HepG2 (cell line): Measurements from ENCODE around the gene EEIG1. TPM values are rescaled to one million over a fixed set of nuclear protein-coding genes. Genes with fewer than 3 reads are reported as not detected.

Experiments
- HMG20A ChIP-seq: IDR thresholded peaks from 2 replicates; pipeline ENCODE4 v1.6.1; 2016; ENCODE audit warnings: borderline replicate concordance
- HNRNPH1 ChIP-seq: fragments of 200-400 bp; formaldehyde crosslinking; optimal IDR thresholded peaks from 2 replicates; pipeline ENCODE3; 2017; ENCODE audit warnings: mild to moderate bottlenecking, low read depth, low read length
- MATR3 ChIP-seq: sonication (generic); formaldehyde crosslinking; IDR thresholded peaks from 2 replicates; pipeline ENCODE4 v1.4.0; 2020; ENCODE audit warnings: missing genetic modification reagents
- MEIS2 ChIP-seq: sonication (generic); formaldehyde crosslinking; IDR thresholded peaks from 2 replicates; pipeline ENCODE4 v1.9.0; 2021; ENCODE audit warnings: mild to moderate bottlenecking, missing genetic modification reagents
- PATZ1 ChIP-seq: sonication (generic); formaldehyde crosslinking; IDR thresholded peaks from 2 replicates; pipeline ENCODE4 v1.4.0; 2020; ENCODE audit warnings: missing genetic modification reagents
- RXRB ChIP-seq: IDR thresholded peaks from 2 replicates; pipeline ENCODE4 v1.6.1; 2016; ENCODE audit warnings: borderline replicate concordance, missing genetic modification reagents, missing compliant biosample characterization
- SMYD3 ChIP-seq: sonication (generic); formaldehyde crosslinking; IDR thresholded peaks from 2 replicates; pipeline ENCODE4 v1.8.1; 2023; ENCODE audit warnings: mild to moderate bottlenecking, missing genetic modification reagents
- SOX5 ChIP-seq: IDR thresholded peaks from 2 replicates; pipeline ENCODE4 v1.6.1; 2016; ENCODE audit warnings: borderline replicate concordance
- TEAD3 ChIP-seq: optimal IDR thresholded peaks from 2 replicates; pipeline ENCODE3; 2016; ENCODE audit warnings: borderline replicate concordance
- ZBTB25 ChIP-seq: IDR thresholded peaks from 2 replicates; pipeline ENCODE4 v1.6.1; 2018; ENCODE audit warnings: missing genetic modification reagents
- ZBTB49 ChIP-seq: sonication (generic); formaldehyde crosslinking; IDR thresholded peaks from 2 replicates; pipeline ENCODE4 v1.4.0; 2020; ENCODE audit warnings: missing genetic modification reagents, borderline replicate concordance
- ZBTB7B ChIP-seq: sonication (generic); formaldehyde crosslinking; IDR thresholded peaks from 2 replicates; pipeline ENCODE4 v1.4.0; 2020; ENCODE audit warnings: missing genetic modification reagents
- ZFAT ChIP-seq: sonication (generic); formaldehyde crosslinking; conservative IDR thresholded peaks from 2 replicates; pipeline ENCODE4 v1.8.1; 2023; ENCODE audit warnings: missing genetic modification reagents, inconsistent platforms
- ZHX2 ChIP-seq, 2 experiments: sonication (generic) in 1 of 2; formaldehyde crosslinking in 1 of 2; IDR thresholded peaks; 2 replicates each; pipeline versions ENCODE4 v1.6.1 to v1.9.0; 2014 to 2022; ENCODE audit warnings: antibody characterized with exemption in 1 of 2, borderline replicate concordance in 1 of 2, inconsistent platforms in 1 of 2, low read depth in 1 of 2, missing genetic modification reagents in 1 of 2
- ZNF512B ChIP-seq: sonication (generic); formaldehyde crosslinking; IDR thresholded peaks from 2 replicates; pipeline ENCODE4 v1.5.1; 2020; ENCODE audit warnings: missing genetic modification reagents, mild to moderate bottlenecking, borderline replicate concordance
- polyA plus RNA-seq, 8 experiments: library from polyadenylated mRNA; depleted of rRNA in 3 of 8; stranded (reverse) in 7 of 8; unstranded in 1 of 8; fragments of >200 nt; fragmentation: Illumina TruSeq in 4 of 8; extraction: Trizol in 4 of 8; gene quantifications; 2 replicates each; pipeline versions ENCODE4 v1.2.1 to v1.2.3, GENCODE V29; 2011 to 2016; ENCODE audit warnings: low read depth in 4 of 8, missing spikeins in 1 of 8, mixed read lengths in 1 of 8; ENCODE audit not compliant: insufficient read depth in 1 of 8
- total RNA-seq, 5 experiments: library from RNA; depleted of rRNA; stranded (reverse); fragments of >200 nt; fragmentation: Illumina TruSeq; extraction: Trizol; gene quantifications; 2 replicates each; pipeline ENCODE4 v1.2.3, GENCODE V29; 2016; ENCODE audit warnings: low read depth in 1 of 5

The EEIG1 gene
- total and polyA plus RNA-seq, 2 of the 13 experiments (the other 11 are each of a cell fraction or from before 2014, with no cell fraction given), result 16.6 to 25.2 TPM

- TF ChIP-seq ZBTB49 (CRISPR knock-in tag), result no peak
- TF ChIP-seq ZBTB25 (CRISPR knock-in tag), result no peak
- TF ChIP-seq ZFAT (CRISPR knock-in tag), result no peak
- TF ChIP-seq HNRNPH1, result no peak
- TF ChIP-seq MEIS2, result no peak
- peak; percentile 64 for TF ChIP-seq SOX5 (CRISPR knock-in tag)
- peak; percentile 31; the same call in 1 of the 2 replicates for TF ChIP-seq PATZ1 (CRISPR knock-in tag)
- no peak for TF ChIP-seq ZNF512B
- TF ChIP-seq ZBTB7B (CRISPR knock-in tag), result peak; percentile 26; the same call in 1 of the 2 replicates
- no peak for TF ChIP-seq SMYD3 (CRISPR knock-in tag)
- peak; percentile 89 for TF ChIP-seq RXRB (CRISPR knock-in tag)
- no peak for TF ChIP-seq ZHX2 (IDR thresholded peaks at IDR 0.05; ENCODE audit: low read depth)
- no peak for TF ChIP-seq ZHX2 (CRISPR knock-in tag; IDR thresholded peaks at IDR 0.05; ENCODE audit: borderline replicate concordance)
- no peak for TF ChIP-seq MATR3
- TF ChIP-seq TEAD3 (CRISPR knock-in tag), result peak; percentile 50
- peak; percentile 66; the same call in 1 of the 2 replicates for TF ChIP-seq HMG20A
Observed at GRCh38 chr9:128005923-128006322, 25.1 kb upstream of the EEIG1 start (continued).
